ENCODE results near the gene KCND2. TPM values are rescaled to one million over a fixed set of nuclear protein-coding genes. Genes with fewer than 3 reads are reported as not detected.

Gene KCND2
- total RNA-seq, 1 experiment from 2014 or later, result not detected

DNA sequence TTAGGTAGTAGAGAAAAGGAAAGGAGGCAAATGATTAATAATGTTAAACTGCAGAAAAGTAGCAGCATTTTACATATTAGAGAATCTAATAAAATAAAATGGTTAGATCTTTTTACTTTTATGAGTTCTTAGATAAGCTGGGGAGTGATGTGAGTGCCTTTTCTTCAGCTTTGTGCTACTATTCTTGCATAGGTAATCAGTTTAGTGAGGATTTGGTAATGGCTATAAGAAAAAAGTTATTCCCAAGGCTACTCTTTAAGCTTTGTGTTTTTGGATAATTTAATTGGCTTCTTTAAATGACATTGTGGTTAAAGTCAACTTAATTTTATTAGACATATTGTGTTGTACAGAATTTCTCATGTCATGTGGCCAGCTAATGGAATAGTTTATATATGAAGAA is 3.7 kb downstream of the KCND2 start:
- H3K9me3 ChIP-seq (replicated peaks), result no peaks in the 10 kb centered on the region
- H3K4me1 ChIP-seq, result no peaks in the 10 kb centered on the region
- no peaks in the 10 kb centered on the region for H3K36me3 ChIP-seq
- no peak overlapping the region for H3K27ac ChIP-seq
- H3K4me3 ChIP-seq, result no peak overlapping the region
- H3K27me3 ChIP-seq, result no peaks in the 10 kb centered on the region
- DNase-seq, result no peak

GRCh38 chr7:120278773-120279172 is 5.8 kb downstream of the KCND2 start:
- Histone ChIP-seq H3K27ac (no peak overlapping the region), H3K27me3 (no peaks in the 10 kb centered on the region), H3K4me1 (no peaks in the 10 kb centered on the region), H3K36me3 (no peaks in the 10 kb centered on the region), H3K4me3 (no peak overlapping the region), H3K9me3 (replicated peaks) (no peaks in the 10 kb centered on the region)
- DNase-seq, result no peak

GRCh38 chr7:120280743-120281142 is 7.8 kb downstream of the KCND2 start:
- Histone ChIP-seq H3K36me3 (no peaks in the 10 kb centered on the region), H3K9me3 (replicated peaks) (no peaks in the 10 kb centered on the region), H3K4me3 (no peak overlapping the region), H3K4me1 (no peaks in the 10 kb centered on the region), H3K27me3 (no peaks in the 10 kb centered on the region), H3K27ac (no peak overlapping the region)
- no peak for DNase-seq

- Histone ChIP-seq H3K36me3 (no peaks in the 10 kb centered on the region), H3K4me3 (no peak overlapping the region), H3K27ac (no peak overlapping the region), H3K4me1 (no peaks in the 10 kb centered on the region), H3K27me3 (0 out of 2 replicates have a peak, but pooled peaks cover 2% of the 10 kb centered on the region), H3K9me3 (replicated peaks) (no peaks in the 10 kb centered on the region)
- no peak for DNase-seq
These were observed 20.1 kb downstream of the KCND2 start for GRCh38 chr7:120293027-120293426.

- Histone ChIP-seq H3K9me3 (replicated peaks) (no peaks in the 10 kb centered on the region), H3K4me3 (no peak overlapping the region), H3K4me1 (no peaks in the 10 kb centered on the region), H3K36me3 (no peaks in the 10 kb centered on the region), H3K27ac (no peak overlapping the region), H3K27me3 (peaks cover 12% of the 10 kb centered on the region; the same call in 1 of the 2 replicates)
- DNase-seq, result no peak
These were observed 29.2 kb downstream of the KCND2 start for GRCh38 chr7:120302190-120302589.

DNA sequence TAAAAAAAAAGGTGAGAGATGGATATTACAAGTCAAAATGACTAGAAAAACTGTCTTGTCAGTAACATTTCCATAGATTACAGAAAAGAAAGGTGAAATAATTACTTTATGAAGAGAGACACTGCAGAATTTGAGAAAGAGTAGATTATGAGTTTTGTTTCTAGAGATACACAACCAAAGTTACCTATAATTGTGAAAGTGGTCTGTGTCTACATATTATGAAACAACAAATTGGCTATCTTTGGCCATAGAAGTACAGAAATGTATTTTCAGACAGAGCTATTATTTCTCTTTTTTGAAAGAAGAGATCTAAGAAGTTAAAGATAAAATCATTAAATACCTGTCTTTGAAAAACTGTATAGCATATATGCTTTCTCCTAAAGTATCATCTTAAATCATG is 30.1 kb downstream of the KCND2 start:
- DNase-seq, result no peak
- Histone ChIP-seq H3K4me1 (no peaks in the 10 kb centered on the region), H3K9me3 (replicated peaks) (no peaks in the 10 kb centered on the region), H3K4me3 (no peak overlapping the region), H3K27ac (no peak overlapping the region), H3K36me3 (no peaks in the 10 kb centered on the region), H3K27me3 (peaks cover 12% of the 10 kb centered on the region; the same call in 1 of the 2 replicates)

DNA sequence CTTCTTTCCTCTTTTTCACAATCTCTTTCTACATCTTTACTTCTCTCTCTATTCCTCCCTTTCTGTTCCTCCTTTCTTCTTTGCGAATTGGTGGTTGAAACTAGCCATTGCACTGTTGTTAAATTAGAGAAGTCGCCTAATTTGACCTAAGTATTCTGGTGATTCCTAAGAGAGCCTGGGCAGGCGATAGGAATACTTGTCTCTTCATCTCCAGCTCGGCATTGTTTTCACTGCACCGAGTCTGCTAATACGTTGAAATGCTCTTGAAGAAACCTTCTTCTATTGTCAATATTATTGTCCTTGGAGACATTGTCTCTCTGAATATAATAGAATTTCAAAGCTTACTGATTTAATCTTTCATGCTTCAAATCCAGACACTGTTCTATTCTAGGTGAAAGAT is 31.7 kb downstream of the KCND2 start:
- H3K9me3 ChIP-seq (replicated peaks), result no peaks in the 10 kb centered on the region
- peaks cover 12% of the 10 kb centered on the region; the same call in 1 of the 2 replicates for H3K27me3 ChIP-seq
- H3K36me3 ChIP-seq, result no peaks in the 10 kb centered on the region
- no peak overlapping the region for H3K27ac ChIP-seq
- H3K4me3 ChIP-seq, result no peak overlapping the region
- DNase-seq, result no peak
- H3K4me1 ChIP-seq, result no peaks in the 10 kb centered on the region

DNA sequence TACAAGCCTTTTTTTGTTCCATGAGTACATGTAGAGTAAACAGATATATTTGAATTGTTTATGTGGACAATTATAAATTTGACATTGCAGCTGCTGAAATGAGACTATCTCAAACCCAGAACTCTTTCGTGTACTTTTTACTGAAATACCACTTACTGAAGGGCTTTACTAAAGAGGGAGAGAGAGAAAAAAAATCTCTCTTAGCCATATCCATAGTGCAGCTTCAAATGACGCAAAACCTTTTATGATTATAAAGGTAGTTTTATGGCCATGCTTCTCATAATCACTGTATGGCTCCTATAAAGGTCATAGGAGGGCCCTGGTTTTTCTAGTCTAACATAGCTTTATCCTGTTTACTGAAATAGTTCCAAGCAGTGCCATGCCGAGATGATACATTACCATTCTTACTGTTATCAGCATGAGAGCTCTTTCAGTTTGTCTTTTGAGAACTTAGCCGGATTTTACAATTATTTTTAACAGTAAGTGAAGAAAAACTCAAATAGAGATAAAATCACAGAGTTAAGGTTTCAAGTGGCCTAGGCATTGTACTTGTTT is 35.1 kb downstream of the KCND2 start:
- Histone ChIP-seq H3K4me1 (no peaks in the 10 kb centered on the region), H3K27me3 (0 out of 2 replicates have a peak, but pooled peaks cover 6% of the 10 kb centered on the region), H3K36me3 (no peaks in the 10 kb centered on the region), H3K9me3 (replicated peaks) (no peaks in the 10 kb centered on the region), H3K4me3 (no peak overlapping the region), H3K27ac (no peak overlapping the region)
- no peak for DNase-seq

DNA sequence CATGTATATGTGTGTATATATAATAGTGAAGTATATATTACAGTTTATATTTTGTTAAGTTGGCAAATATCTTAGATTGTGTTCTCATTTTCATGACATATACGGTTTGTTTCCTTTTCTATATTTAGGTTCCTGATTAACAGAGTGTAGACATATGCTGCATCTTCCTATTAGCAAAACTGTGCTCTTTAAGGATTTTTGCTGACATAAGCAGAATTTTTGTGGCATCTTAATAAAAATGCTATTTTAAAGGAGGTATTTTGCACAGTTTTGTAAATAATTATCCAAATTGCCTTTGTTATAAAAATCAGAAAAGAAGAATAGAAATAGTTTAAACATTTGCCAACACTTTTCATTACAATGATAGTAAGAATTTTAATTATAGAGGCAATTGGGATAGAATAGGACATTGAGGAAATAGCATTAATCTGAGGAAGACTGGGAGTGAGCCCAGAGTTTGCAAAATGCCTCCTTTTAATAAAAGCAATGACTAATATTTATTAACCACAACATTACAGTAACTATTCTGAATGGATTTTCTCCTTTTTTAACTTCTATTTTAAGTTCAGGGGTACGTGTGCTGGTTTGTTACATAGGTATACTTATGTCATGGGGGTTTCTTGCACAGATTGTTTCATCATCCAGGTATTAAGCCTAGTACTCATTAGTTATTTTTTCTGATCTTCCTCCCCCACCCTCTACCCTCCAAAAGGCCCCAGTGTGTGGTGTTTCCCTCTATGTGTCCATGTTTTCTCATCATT is 38.2 kb downstream of the KCND2 start:
- Histone ChIP-seq H3K4me1 (no peaks in the 10 kb centered on the region), H3K36me3 (no peaks in the 10 kb centered on the region), H3K27ac (no peak overlapping the region), H3K9me3 (replicated peaks) (no peaks in the 10 kb centered on the region), H3K4me3 (no peak overlapping the region), H3K27me3 (no peaks in the 10 kb centered on the region)
- no peak for DNase-seq

DNA sequence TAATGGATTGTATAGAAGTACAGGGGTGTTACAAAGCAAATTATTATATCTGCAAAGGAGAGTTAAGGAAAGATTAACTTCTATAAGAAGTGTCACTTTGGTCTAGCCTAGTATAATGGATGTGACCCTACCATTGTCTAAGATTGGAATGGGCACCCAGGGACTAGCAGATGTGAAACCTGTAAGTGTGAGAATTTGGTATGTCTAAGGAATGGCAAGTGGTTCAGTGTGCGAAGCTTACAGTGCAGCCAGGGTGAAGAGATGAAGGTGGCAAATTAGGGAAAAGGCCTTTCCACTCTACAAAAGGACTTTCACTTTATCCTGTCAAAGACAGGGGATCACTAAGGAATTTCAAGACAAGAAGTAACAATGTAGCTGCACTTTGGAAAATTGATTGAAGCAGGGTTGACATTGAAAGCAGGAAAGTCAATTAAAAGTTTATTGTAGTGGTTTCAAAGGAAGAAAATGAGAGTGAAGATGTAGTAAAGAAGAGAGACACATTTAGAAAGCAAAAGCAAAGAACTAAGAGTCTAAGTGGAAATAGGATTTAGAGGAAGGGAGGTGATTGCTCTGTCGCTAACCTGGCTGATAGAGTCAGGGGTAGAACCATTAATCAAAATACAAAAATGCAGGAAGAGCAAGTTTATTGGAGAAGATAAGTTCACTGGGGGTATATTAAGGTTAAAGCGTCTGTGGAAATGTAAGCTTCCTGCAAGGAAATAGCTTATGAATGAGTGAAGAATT is 47.4 kb downstream of the KCND2 start:
- Histone ChIP-seq H3K4me1 (no peaks in the 10 kb centered on the region), H3K9me3 (replicated peaks) (no peaks in the 10 kb centered on the region), H3K27me3 (no peaks in the 10 kb centered on the region; the same call in 1 of the 2 replicates), H3K4me3 (no peak overlapping the region), H3K27ac (no peak overlapping the region), H3K36me3 (no peaks in the 10 kb centered on the region)
- DNase-seq, result no peak

- Histone ChIP-seq H3K4me1 (no peaks in the 10 kb centered on the region), H3K4me3 (no peak overlapping the region), H3K27me3 (peaks cover 10% of the 10 kb centered on the region), H3K36me3 (no peaks in the 10 kb centered on the region), H3K9me3 (replicated peaks) (no peaks in the 10 kb centered on the region), H3K27ac (no peak overlapping the region)
- DNase-seq, result no peak
These were observed 54.1 kb downstream of the KCND2 start for GRCh38 chr7:120327054-120327453.

DNA sequence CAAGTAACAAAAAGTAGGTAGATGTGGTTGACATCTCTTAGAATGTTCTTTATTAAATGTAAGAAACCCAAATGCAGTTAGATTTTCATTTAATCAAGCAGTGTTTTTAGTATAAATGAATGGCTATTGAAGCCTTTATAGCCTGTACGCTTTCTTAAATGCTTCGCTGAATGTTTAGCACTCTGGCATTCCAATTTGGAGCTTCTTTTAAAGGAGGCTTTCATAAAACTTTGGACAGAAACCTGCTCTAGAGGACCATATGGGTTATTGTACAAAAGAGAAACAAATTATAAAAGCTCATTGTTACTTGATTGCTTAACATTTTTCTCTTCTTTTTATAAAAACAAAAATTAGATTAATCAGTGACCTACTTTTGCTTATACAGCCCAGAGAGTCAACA is 59.5 kb downstream of the KCND2 start:
- Histone ChIP-seq H3K4me1 (no peaks in the 10 kb centered on the region), H3K27me3 (peaks cover 10% of the 10 kb centered on the region; the same call in 1 of the 2 replicates), H3K27ac (no peak overlapping the region), H3K36me3 (no peaks in the 10 kb centered on the region), H3K4me3 (no peak overlapping the region), H3K9me3 (replicated peaks) (no peaks in the 10 kb centered on the region)
- no peak for DNase-seq

- H3K27me3 ChIP-seq, result peaks cover 3% of the 10 kb centered on the region; the same call in 1 of the 2 replicates
- no peaks in the 10 kb centered on the region for H3K36me3 ChIP-seq
- no peak overlapping the region for H3K4me3 ChIP-seq
- H3K9me3 ChIP-seq (replicated peaks), result no peaks in the 10 kb centered on the region
- no peak for DNase-seq
- no peaks in the 10 kb centered on the region for H3K4me1 ChIP-seq
- H3K27ac ChIP-seq, result no peak overlapping the region
These were observed 61.5 kb downstream of the KCND2 start for GRCh38 chr7:120334475-120334874.

GRCh38 chr7:120337308-120337907 is 64.4 kb downstream of the KCND2 start:
- no peaks in the 10 kb centered on the region for H3K9me3 ChIP-seq (replicated peaks)
- DNase-seq, result peak in 1 of 2 experiments; percentile 29
- no peaks in the 10 kb centered on the region for H3K36me3 ChIP-seq
- H3K4me3 ChIP-seq, result no peak overlapping the region
- no peaks in the 10 kb centered on the region for H3K4me1 ChIP-seq
- H3K27me3 ChIP-seq, result no peaks in the 10 kb centered on the region
- H3K27ac ChIP-seq, result no peak overlapping the region

GRCh38 chr7:120344276-120344675 is 71.3 kb downstream of the KCND2 start:
- no peaks in the 10 kb centered on the region for H3K4me1 ChIP-seq
- no peaks in the 10 kb centered on the region for H3K9me3 ChIP-seq (replicated peaks)
- H3K4me3 ChIP-seq, result no peak overlapping the region
- DNase-seq, result no peak
- no peak overlapping the region for H3K27ac ChIP-seq
- H3K36me3 ChIP-seq, result no peaks in the 10 kb centered on the region
- H3K27me3 ChIP-seq, result no peaks in the 10 kb centered on the region

All from SJCRH30 (cell line).